Hindlimb muscle (tissue), 1 donor: Measurements from ENCODE around the gene TCL1B. TPM values are rescaled to one million over a fixed set of nuclear protein-coding genes. Genes with fewer than 3 reads are reported as not detected.
"Not testable (repeated sequence)": the region's sequence is repeated elsewhere in the genome, so short reads cannot be mapped to it uniquely, and the experiment has no call there.

Experiments used
- DNase-seq: peaks from one replicate; pipeline ENCODE4 v3.0.0-alpha.2; 2013
- polyA plus RNA-seq: library from polyadenylated mRNA; unstranded; fragments of 120-200 nt; gene quantifications from one replicate; pipeline ENCODE4 v1.2.1, GENCODE V29; 2013; ENCODE audit not compliant: insufficient read length

The TCL1B gene
- polyA plus RNA-seq, 1 donor, result not detected

GRCh38 chr14:95703805-95704204 lies 17.6 kb downstream of the TCL1B start:
- DNase-seq, result no peak

GRCh38 chr14:95705518-95705917 lies 19.3 kb downstream of the TCL1B start:
- no peak for DNase-seq

GRCh38 chr14:95707327-95707726 lies 21.1 kb downstream of the TCL1B start:
- no peak for DNase-seq

- DNase-seq, result no peak
Observed at GRCh38 chr14:95710106-95710505, 23.9 kb downstream of the TCL1B start.

DNA sequence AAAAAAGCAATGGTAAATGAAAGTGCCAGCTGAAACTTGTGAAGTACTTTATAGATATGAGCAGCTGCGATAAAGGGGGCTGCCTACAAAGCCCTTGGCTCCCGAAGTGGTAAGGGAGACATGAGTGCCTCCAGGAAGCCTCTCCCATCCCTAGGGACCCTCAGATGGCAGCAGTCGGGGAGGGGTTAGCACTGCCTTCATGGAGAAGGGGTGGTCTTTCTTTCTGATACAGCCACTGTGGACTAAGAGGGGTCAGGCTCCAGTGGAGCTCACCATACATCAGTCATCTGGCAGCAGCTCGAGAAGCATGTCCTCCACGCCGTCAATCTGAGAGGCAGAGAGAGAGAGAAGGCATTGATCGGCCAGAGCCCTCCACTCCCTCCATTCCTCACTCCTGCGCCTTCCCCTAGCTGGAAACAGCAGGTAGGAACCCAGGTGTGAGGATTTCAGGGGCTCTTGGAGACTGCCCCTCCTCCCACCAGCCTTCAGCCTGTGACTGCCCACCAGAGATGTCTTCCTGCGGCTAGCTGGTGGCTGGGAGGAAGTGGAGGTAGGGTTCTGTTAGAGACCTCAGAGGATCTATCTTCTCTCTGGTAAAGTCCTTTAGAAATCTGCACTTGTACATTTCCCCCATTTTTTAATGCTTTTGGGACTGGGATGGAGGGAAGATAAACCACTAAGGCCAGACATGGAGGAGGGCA lies 25.4 kb downstream of the TCL1B start:
- DNase-seq, result no peak

DNA sequence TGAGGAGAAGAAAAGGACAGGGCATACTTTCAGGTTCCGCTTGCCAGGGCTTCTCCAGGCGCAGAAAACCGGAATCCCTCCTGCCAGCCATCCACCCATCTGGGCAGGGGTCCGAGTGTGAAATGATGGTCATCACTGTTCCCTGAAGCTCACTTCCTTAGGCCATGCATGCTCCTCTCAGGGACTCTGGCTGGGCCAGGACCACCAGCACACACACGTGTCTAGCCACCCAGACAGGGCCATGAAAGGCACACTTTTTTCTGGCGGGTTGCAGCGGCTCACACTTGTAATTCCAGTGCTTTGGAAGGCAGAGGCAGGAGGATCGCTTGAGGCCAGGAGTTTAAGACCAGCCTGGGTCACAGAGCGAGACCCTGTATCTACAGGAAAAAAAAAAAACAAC lies 26.2 kb downstream of the TCL1B start:
- DNase-seq, result no peak

DNA sequence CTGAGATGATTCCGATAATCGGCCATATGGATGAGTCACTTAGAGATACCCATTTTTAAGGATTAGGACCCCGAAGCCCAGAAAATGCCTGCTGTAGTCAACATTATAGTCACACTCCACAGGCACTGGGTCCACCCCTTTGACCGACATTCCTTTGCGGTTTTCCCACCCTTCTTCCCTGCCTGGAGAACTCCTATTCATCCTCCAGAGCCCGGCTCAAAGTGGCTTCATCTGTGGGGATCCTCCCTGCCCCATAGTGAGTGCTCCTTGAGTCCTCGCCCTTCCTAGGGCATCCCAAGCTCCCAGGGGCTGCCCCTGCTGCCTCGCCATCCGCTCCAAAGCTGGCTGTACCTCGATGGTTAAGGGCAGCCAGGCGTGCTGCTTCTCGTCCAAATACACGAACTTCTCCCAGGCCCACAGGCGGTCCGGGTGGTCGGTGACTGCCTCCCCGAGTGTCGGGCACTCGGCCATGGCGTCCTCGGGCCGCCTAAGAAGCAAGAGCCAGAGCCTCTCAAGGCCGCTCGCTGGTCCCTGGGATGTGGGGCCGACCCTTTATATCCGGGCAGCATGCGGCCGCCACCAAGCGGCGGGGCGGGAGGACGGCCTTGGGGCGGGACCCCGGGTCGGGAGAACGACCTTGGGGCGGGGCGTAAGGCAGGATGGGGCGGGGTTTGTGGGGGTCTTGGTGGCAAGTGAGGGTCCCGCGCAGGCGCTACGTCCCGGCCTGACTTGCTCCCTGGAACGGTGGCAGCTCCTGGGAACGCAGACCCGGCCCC lies 27.6 kb downstream of the TCL1B start, which contains the start of gene TCL1A:
Gene TCL1A, minus strand, starts transcription at position 530 of the 776 bp plus-strand sequence. Its CDS starts 59 bp downstream, at position 471.
- no peak for DNase-seq

- no peak for DNase-seq
Observed at GRCh38 chr14:95722525-95723190, 36.4 kb downstream of the TCL1B start.

DNA sequence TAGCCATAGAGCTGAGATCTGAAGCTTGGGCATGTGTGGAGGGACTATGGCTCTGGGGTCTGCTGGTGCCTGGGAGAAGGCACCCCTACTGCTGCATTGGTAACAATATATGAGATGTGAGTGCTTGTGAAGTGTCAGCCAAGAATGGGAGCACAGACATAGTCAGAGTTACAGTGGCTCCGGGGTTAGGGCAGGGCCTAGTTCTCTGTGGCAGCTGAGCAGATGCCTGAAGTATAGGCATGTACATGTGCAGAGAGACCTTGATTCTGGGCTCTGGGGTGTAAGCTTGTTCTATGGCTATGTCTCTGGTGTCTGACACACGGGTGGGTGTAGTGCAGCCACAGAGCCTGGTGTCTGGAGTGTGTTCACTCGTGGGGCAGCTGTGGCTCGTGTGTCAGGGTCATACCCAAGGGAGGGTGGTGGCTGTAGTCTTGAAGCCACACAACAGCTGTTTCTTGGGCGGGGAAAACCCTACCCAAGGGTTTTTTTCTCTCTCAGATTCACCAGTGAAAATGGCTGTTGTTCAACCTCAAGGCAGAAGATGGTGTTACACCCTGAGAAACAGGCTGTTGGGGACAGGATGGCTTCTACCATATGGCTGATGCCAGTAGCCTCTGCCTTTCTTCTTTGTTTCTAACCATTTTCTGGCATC lies 39.6 kb downstream of the TCL1B start:
- DNase-seq, result no peak

DNA sequence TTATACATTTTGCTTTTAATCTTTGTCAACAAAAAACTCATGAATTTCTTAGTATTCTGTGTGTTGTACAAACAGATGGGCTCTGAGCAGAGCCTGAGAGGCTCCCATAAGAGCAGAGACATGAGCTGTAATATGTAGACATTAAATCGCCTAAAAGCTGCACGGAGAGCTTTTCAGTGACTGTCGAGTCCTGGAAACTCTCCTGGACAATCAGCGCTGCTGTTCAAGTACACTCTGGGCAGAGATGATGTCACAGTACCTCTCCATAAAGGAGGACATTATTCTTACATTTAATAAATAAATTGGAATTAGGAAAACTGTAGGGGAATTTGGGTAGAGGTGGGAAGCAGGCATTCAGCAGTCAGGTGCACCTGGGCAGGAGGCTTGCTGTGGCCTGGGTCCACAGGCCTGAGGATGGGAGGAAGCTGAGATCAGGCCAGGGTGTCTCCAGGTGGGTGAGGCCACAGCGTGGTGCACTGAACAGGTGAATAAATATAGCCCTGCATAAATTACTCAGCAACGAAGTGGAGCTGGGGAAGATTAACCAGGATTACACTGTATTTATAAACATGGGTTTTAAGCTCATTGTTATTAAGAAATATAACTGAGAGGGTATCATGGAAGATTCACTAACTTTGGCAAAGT lies 41.0 kb downstream of the TCL1B start:
- DNase-seq, result no peak

DNA sequence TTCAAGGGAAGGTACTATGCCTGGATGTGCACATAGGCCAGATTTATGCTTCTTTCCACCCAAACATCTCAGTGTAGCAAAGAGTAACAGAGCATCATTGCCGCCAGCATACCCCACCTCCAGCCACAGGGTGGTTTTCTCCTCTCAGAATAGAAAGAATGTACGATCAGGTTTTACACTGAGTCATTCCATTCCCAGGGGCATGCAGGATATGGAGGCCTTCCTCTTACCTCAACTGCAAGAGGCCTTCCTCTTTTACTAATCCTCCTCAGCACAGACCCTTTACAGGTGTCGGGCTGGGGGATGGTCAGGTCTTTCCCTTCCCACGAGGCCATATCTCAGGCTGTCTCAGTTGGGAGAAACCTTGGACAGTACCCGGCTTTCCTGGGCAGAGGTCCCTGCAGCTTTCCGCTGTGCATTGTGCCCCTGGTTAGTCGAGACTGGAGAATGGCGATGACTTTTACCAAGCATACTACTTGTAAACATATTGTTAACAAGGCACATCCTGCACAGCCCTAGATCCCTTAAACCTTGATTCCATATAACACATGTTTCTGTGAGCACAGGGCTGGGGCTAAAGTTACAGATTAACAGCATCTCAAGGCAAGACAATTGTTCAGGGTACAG lies 43.3 kb downstream of the TCL1B start:
- not testable (repeated sequence) for DNase-seq

- no peak for DNase-seq
Observed at GRCh38 chr14:95730126-95730525, 43.9 kb downstream of the TCL1B start.

DNA sequence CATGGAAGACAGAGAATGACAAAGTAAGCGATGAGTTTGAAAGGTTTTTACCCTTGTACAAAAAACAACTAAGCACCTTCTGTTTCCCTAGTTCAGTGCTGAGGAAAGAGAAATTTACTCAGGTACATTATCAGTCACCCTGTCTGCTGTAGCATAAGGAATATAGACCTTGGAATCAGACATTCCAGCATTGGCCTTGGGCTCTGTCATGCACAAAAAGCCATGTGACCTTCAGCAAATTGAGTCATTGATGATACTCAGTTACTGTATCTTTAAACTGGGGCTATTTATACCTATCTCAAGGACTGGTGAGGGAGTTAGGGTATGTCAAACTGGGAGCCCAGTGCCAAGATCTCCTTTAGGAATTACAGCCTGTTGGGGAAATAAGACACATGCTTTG lies 47.0 kb downstream of the TCL1B start:
- no peak for DNase-seq

GRCh38 chr14:95739356-95739755 lies 53.1 kb downstream of the TCL1B start:
- DNase-seq, result no peak

DNA sequence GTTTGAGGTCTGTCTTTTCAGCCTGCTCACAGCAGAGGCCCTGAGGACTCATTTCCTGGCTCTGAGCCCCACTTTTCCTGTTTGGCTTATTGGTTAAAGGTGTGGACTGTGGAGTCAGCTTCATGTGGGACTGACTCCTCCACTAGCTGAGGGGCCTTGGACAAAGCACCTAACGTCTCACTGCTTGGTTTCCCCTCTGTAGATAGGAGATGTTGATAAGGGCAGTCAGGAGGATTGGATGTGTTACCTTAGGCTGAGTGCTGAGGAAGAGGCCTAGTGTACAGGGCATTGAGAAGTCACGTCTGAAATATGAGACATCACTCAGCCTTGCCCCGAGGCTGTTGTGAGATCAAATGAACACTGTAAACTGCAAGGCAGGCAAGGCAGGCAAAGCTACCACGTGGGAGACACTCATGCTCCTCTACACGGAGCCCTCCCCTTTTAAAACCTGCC lies 54.8 kb downstream of the TCL1B start:
- no peak for DNase-seq

DNA sequence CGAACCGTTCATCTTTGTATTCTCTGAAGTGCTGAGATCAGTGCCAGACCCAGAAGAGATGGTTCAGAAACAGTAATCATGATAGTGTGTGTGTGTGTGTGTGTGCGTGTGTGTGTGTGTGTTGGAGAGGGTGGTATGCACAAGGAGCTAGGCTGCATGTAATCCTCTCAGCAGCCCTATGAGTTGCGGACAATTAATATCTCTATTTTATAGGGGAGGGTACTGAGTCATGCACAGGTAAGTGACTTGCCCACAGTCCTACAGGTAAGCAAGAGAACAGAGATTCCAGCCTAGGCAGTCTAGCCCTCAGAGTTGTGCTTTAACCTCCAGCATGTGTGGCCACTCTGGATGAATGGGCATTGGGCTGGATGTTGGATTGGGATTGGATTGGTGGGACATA lies 55.6 kb downstream of the TCL1B start:
- no peak for DNase-seq

Other genes starting within 250 kb of the TCL1B start
- gene SYNE3, start 169.8 kb upstream of the TCL1B start, polyA plus RNA-seq, result 16.3 TPM
- gene GLRX5, start 151.4 kb upstream of the TCL1B start, polyA plus RNA-seq, result 50.9 TPM
- gene TCL1A, start 27.7 kb downstream of the TCL1B start, polyA plus RNA-seq, result 1.8 TPM
- gene TUNAR, start 190.4 kb downstream of the TCL1B start, polyA plus RNA-seq, result not detected